Transverse colon (tissue), 4 donors: ENCODE data around the gene CFAP92.

ENCODE experiments used
- CTCF ChIP-seq, 5 experiments: fragments of 200-600 bp in 3 of 5; fragments of 450-650 bp in 2 of 5; sonication (generic) in 3 of 5; IDR thresholded peaks; 1 replicate in 2 of 5; 2 replicates in 3 of 5; pipeline ENCODE4 v1.5.1; 2016 to 2017; ENCODE audit warnings: antibody characterized with exemption in 5 of 5, inconsistent platforms in 3 of 5, mild to moderate bottlenecking in 2 of 5, moderate library complexity in 1 of 5
- POLR2AphosphoS5 ChIP-seq, 3 donors: sonication (generic); formaldehyde crosslinking; IDR thresholded peaks; one replicate each; pipeline ENCODE4 v1.6.1; 2016; ENCODE audit warnings: antibody characterized with exemption in 3 of 3

GRCh38 chr3:129018271-129018670 lies 24.4 kb upstream of the CFAP92 start:
- TF ChIP-seq POLR2AphosphoS5 (IDR thresholded peaks at IDR 0.05) = no peak
- no peak for TF ChIP-seq CTCF (IDR thresholded peaks at IDR 0.05)
